GM11168 (cell line): Measurements from ENCODE around the gene ZNF662.

ENCODE experiments used
- in situ Hi-C: fragments of 300-500 bp; cut with MboI; formaldehyde crosslinking; loops from one replicate; pipeline ENCODE4 v1.12.0; 2022; ENCODE audit warnings: low sequenced_read_pairs; ENCODE audit not compliant: unreplicated experiment

The ZNF662 gene

DNA sequence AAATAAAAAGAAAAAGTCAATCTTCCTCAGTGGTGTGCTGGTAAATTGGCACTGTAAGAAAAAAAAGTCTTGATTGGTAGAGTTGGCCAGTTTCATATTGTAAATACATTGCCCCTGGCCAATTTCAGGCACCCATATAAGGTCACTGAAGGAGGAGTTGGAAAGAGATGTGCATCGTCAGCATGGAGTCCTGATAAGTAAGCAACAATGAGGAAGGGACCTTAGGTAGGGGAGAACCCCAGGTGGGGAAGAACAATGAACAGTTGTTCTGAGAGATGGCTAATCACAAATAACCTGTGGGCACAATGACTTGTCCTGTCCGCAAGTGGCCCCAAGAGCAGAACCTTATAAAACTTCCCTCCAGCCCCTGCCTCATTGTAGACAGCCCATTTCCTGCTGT, 21.6 kb upstream of the ZNF662 start:
- in situ Hi-C loops, result no loop called here

- in situ Hi-C loops, result no loop called here
Observed at GRCh38 chr3:42886294-42886822, 19.6 kb upstream of the ZNF662 start.

DNA sequence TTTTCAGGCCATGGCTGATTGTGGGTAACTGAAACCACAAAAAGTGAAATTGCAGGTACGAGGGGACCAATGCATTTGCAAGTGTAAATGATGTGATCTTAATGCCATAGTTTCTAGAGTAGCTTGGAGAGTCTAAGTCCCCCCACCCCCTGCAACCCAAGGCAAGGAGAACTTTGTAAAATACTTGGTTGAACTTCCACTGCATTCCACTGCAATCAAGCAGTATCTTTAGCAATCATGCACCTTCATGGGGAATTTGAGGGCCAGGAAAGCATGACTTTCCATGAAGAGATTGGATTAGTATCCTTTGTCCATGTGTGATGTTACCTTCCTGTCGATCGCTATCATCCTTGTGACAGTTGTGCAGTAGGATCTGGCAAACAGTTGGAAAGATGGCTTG, 18.9 kb upstream of the ZNF662 start:
- in situ Hi-C loops, result no loop called here

DNA sequence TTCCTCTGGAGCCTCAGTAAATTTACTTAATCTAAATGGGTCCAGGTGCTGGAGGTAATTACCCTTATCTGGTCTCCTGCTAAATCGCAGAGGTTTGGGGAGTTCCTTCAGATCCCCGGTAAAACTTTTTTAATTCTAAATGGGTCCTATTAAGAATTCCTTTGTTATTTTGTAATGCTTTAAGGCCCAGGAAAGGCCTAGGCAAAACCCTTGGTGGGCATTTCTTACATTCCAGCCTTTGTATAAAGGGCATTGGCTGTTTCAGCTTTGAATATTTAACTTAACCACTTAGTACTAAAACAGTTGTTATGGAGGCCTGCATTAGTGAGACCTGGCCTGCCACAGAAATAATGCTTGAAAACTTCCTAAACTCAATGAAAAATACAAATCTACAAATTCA, 14.9 kb upstream of the ZNF662 start:
- in situ Hi-C loops, result no loop called here

DNA sequence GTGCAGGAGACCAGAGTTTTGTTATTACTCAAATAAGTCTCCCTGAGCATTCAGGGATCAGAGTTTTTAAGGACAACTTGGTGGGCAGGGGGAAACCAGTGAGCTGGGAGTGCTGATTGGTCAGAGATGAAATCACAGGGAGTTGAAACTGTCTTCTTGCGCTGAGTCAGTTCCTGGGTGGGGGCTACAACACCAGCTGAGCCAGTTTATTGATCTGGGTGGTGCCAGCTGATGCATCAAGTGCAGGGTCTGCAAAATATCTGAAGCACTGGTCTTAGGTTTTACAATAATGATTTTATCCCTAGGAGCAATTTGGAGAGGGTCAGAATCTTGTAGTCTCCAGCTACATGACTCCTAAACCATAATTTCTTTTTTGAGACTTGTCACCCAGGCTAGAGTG, 13.8 kb upstream of the ZNF662 start:
- in situ Hi-C loops, result no loop called here

DNA sequence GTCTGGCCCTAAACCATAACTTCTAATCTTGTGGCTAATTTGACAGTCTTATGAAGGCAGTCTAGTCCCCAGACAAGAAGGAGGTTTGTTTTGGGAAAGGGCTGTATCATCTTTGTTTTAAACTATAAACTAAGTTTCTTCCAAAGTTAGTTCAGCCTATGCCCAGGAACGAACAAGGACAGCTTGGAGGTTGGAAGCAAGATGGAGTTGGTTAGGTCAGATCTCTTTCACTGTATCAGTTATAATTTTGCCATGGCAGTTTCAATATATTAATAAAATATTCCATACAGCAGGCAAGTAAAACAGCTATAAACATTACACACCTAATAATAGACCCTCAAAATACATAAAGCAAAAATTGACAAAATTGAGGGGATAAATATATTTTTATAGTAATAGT, 13.1 kb upstream of the ZNF662 start:
- in situ Hi-C loops, result no loop called here

DNA sequence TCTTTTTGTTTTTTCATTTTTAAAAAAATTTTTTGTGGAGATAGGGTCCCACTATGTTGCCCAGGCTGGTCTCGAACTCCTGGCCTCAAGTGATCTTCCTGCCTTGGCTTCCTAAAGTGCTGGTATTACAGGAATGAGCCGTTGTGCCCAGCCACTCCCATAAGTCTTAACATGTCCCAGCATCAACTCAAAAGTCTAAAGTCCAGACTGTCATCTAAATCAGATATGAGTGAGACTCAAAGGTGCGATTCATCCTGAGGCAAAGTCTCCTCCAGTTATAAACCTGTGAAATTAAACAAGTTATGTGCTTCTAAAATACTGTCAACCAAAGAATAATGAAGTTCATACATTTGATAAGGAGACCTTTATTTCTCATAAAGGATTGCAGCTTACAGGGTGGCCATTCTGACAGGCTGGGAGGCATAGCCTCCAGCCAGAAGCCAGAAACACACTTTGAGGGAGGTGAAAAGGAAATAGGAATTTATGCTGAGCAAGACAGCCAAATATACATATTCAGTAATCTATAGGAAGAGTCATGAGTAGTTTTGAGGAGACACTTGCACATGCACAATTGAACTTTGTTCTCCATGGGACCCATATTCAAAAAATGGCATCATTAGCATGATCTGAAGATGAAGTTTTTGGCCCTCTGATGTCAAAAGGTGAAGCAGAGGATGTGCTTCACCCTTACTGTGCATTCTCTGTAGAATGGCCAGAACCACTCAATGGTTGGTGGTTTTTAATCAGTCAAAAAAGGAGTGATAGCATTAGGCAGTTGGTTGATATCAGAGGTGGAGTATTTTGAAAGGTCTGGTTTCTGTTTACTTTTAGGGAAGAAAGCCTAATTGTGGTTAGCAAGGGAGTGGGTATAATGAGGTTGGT, 11.0 kb upstream of the ZNF662 start:
- in situ Hi-C loops, result no loop called here

DNA sequence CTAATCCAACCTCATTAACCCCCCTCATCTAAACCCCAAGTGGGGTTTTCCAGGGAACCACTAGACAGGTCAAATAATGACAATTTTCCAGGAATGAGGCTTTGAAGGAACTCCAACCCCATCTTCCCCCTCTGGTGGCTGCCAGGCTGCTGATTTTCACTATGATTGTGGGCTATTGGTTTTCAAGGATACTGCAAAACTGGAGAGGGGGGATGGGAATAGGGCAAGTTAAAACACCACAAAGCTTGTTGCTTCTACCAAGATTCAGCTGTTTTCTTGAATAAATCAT, 10.4 kb upstream of the ZNF662 start:
- in situ Hi-C loops, result no loop called here

GRCh38 chr3:42898896-42899675, 6.9 kb upstream of the ZNF662 start:
- in situ Hi-C loops, result no loop called here

- in situ Hi-C loops, result no loop called here
Observed at GRCh38 chr3:42900226-42901072, 5.5 kb upstream of the ZNF662 start.

DNA sequence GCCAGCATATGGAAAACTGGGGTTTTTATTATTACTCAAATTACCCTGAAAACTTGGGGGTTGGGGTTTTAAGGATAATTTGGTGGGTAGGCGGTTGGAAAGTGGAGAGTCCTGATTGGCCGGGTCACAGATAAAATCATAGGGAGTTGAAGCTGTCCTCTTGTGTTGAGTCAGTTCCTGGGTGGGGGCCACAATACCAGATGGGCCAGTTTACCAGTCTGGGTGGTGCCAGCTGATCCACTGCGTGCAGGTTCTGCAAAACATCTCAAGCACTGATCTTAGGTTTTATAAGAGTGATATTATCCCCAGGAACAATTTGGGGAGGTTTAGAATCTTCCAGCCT, 4.9 kb upstream of the ZNF662 start:
- in situ Hi-C loops, result no loop called here

GRCh38 chr3:42902257-42902656, 3.7 kb upstream of the ZNF662 start:
- in situ Hi-C loops, result no loop called here

DNA sequence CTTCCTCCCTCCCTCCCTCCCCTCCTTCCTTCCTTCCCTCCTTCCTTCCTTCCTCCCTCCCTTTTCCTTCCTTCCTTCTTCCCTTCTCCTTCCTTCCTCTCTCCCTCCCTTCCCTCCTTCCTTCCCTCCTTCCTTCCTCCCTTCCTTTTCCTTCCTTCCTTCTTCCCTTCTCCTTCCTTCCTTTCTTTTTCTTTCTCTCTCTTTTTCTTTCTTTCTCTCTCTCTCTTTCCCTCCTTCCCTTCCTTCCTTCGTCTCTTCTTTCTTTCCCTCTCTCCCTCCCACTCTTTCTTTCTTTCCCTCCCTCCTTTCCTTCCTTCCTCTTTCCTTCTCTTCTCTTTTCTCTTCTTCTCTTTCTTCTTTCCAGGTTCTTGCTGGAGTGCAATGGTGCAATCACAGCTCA, 1.9 kb upstream of the ZNF662 start:
- in situ Hi-C loops, result no loop called here

GRCh38 chr3:42905740-42906069, 237 bp upstream of the ZNF662 start:
- in situ Hi-C loops, result no loop called here

DNA sequence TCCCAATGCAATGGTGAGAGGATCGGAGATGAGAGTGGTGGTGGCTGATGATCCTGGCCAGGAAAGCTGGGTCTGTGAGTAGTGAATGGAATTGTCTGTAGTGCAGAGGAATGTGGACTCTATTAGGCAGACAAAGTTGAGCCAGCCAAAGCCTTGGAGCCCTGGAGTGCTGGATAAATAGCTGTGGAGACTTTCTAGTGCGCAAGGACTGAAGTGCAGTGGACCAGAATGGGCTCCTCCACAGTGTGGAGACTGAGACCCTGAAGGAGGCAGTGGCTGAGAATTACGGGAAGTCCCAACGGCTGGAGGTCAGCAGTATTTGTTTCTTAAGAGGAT, 874 bp downstream of the ZNF662 start:
- in situ Hi-C loops, result no loop called here

GRCh38 chr3:42908675-42909074, 2.7 kb downstream of the ZNF662 start:
- in situ Hi-C loops, result no loop called here

GRCh38 chr3:42911551-42911950, 5.6 kb downstream of the ZNF662 start:
- in situ Hi-C loops, result no loop called here

DNA sequence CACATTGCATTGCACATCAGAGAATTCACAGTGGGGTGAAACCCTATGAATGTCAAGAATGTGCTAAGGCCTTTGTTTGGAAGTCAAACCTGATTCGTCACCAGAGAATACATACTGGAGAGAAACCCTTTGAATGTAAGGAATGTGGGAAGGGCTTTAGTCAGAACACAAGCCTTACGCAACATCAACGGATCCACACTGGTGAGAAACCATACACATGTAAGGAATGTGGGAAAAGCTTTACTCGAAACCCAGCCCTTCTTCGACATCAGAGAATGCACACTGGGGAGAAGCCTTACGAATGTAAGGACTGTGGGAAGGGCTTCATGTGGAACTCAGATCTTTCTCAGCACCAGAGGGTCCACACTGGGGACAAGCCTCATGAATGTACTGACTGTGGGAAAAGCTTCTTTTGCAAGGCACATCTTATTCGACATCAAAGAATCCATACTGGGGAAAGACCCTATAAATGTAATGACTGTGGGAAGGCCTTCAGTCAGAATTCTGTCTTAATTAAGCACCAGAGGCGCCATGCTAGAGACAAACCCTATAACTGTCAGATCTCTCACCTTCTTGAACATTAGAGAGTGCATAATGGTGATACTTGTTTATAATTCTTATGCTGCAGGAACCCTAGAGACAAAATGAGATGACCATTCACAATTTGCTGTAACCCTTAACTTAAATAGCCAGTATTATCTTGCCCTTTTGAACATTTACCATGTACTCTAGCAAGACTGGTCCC, 9.0 kb downstream of the ZNF662 start:
- in situ Hi-C loops, result no loop called here

DNA sequence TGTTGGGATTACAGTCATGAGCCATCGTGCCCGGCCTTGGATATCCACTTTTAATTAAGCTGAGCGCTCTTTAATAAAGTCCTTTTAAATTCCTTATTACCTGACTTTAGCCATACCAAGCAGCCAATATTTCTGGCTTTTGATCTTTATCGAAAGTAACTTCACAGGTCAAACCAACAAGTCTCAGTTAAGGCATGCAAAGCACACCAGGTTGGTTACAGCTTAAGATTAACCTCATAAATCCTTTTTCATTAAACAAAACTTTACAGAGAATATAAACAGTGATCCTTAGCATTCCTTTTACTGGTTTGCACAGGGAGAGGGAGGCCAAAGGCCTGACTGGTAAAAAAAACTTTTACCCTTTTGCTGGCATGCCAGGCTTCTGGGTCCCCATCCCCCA, 17.7 kb downstream of the ZNF662 start:
- in situ Hi-C loops, result no loop called here

- in situ Hi-C loops, result no loop called here
Observed at GRCh38 chr3:42926310-42926709, 20.4 kb downstream of the ZNF662 start.
